Measurements from ENCODE around the gene SKAP2. TPM values are rescaled to one million over a fixed set of nuclear protein-coding genes. Genes with fewer than 3 reads are reported as not detected.
"Not testable (repeated sequence)": the region's sequence is repeated elsewhere in the genome, so short reads cannot be mapped to it uniquely, and the experiment has no call there.

SKAP2 gene
- total and polyA plus RNA-seq, 2 of the 4 experiments (the other 2 are of a cell fraction) = 5.7 to 7.4 TPM

DNA sequence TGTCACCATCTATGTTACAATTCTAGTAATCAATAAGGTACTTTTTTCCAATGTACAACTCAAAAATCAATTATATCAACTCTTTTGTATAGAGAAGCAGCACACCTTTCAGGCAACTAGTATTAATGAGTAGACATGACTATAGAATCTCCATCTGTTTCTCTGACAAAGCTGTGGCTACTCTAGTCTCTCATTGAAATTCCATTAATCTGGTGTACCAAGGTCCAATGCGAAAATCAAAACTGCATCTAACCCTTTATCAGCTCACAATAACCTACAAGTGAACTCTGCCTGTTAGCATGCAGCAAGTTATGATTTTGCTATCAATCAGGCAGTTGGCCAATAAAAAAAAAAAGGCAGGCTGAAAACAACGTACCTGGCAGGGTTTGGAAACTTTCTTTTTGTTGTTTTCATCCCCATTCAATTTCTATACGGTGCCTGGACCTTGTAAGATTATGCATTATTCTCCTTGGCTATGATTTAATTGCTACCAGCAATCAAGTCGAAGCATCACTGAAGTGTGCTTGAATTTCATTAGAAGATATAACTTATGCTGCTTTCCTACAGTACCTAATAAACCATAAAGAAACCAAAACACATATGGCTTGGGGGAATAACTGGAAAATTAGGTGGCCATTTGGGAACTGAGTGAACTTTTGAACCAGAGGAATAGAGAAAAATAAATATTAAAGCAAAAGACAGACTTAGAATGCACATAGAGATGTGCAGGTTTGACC is 23.2 kb downstream of the SKAP2 start:
- Histone ChIP-seq H3K18ac (ENCODE audit: low read depth, low read length) (no peak overlapping the region), H2AK9ac (replicated peaks; ENCODE audit: low read depth, low read length, poor library complexity) (no peak overlapping the region), H3K9ac (ENCODE audit: low read depth, low read length) (no peak overlapping the region), H3K4me1 (ENCODE audit: control insufficient read depth, insufficient read depth, low read length) (no peaks in the 10 kb centered on the region), H2BK20ac (ENCODE audit: low read depth, low read length) (no peak overlapping the region), H3K79me1 (ENCODE audit: low read depth in 1 of 2, low read length in 2 of 2) (no peaks in the 10 kb centered on the region), H2BK15ac (ENCODE audit: low read depth, low read length) (no peak overlapping the region), H3K27me3 (ENCODE audit: control insufficient read depth, insufficient read depth, low read length) (no peaks in the 10 kb centered on the region), H3K14ac (replicated peaks; ENCODE audit: low read depth, low read length) (no peak overlapping the region), H3K56ac (ENCODE audit: extremely low read depth, insufficient read depth, low read length) (no peak overlapping the region), H4K5ac (ENCODE audit: low read depth, low read length) (no peak overlapping the region), H3K36me3 (ENCODE audit: control insufficient read depth, insufficient read depth, low read length) (peaks cover 2% of the 10 kb centered on the region; the same call in 1 of the 2 replicates), H3K4me3 (ENCODE audit: insufficient read depth, low read depth, low read length) (no peak overlapping the region), H4K8ac (ENCODE audit: low read depth in 2 of 2, low read length in 2 of 2) (no peak overlapping the region), H4K20me1 (ENCODE audit: insufficient read depth, low read length) (no peaks in the 10 kb centered on the region), H2AK5ac (ENCODE audit: low read depth, low read length) (no peak overlapping the region), H2BK120ac (ENCODE audit: low read depth, low read length) (no peak overlapping the region), H4K91ac (ENCODE audit: insufficient read depth, low read depth, low read length) (no peak overlapping the region), H3K9me3 (ENCODE audit: control insufficient read depth, insufficient read depth, low read length) (0 out of 2 replicates have a peak, but pooled peaks cover 3% of the 10 kb centered on the region), H2AFZ (replicated peaks; ENCODE audit: low read length, poor library complexity) (no peak overlapping the region), H3K23ac (ENCODE audit: low read depth, low read length) (no peak overlapping the region), H3K27ac (ENCODE audit: insufficient read depth, low read length) (no peak overlapping the region), H3K4me2 (ENCODE audit: low read depth, low read length) (no peak overlapping the region), H3K9me1 (ENCODE audit: insufficient read depth, low read length) (no peaks in the 10 kb centered on the region), H3K4ac (ENCODE audit: low read depth, low read length) (no peak overlapping the region), H2BK5ac (ENCODE audit: low read depth, low read length, poor library complexity, severe bottlenecking) (no peak overlapping the region)
- POLR2A ChIA-PET (ENCODE audit: unreplicated experiment) = no interaction called here
- in situ Hi-C loops (cut with MboI; ENCODE audit: low sequenced_read_pairs) = no loop called here
- BruUV-seq (replicated peaks) = no TSS peak
- dilution Hi-C loops (cut with HindIII; ENCODE audit: low sequenced_read_pairs, unreplicated experiment) = no loop called here
- DNase-seq = no peak
- no peak for TF ChIP-seq RFX5 (IDR thresholded peaks at IDR 0.05; ENCODE audit: low read depth, low read length)
- no peak for TF ChIP-seq RAD21 (IDR thresholded peaks at IDR 0.05; ENCODE audit: low read length)
- no peak for TF ChIP-seq CHD1 (IDR thresholded peaks at IDR 0.05; ENCODE audit: low read depth, low read length)
- no peak for TF ChIP-seq CEBPB (IDR thresholded peaks at IDR 0.05; ENCODE audit: low read depth, low read length)
- TF ChIP-seq BHLHE40 (IDR thresholded peaks at IDR 0.05; ENCODE audit: low read depth, low read length) = no peak
- no peak for TF ChIP-seq MXI1 (IDR thresholded peaks at IDR 0.05; ENCODE audit: borderline replicate concordance, low read depth, low read length)
- 100% methylated on average over 1 of the region's 4 CpGs; no CpG with 5 or more reads in 1 of the 2 experiments for WGBS, 2 experiments (ENCODE audit: extremely low coverage in 2 of 2, insufficient read length in 1 of 2)
- CTCF ChIA-PET = no interaction called here
- intact Hi-C loops (cut with micrococcal nuclease) = no loop called here
- no peak for ATAC-seq (ENCODE audit: low read depth)

DNA sequence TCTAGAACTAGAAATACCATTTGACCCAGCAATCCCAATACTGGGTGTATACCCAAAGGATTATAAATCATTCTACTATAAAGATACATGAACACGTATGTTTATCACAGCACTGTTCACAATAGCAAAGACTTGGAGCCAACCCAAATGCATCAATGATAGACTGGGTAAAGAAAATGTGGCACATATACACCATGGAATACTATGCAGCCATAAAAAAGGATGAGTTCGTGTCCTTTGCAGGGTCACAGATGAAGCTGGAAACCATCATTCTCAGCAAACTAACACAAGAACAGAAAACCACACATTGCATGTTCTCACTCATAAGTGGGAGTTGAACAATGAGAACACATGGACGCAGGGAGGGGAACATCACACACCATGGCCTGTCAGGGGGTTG is 27.6 kb downstream of the SKAP2 start:
- H3K56ac ChIP-seq (ENCODE audit: extremely low read depth, insufficient read depth, low read length); H2AFZ ChIP-seq (replicated peaks; ENCODE audit: low read length, poor library complexity); DNase-seq; H4K5ac ChIP-seq (ENCODE audit: low read depth, low read length); H2BK5ac ChIP-seq (ENCODE audit: low read depth, low read length, poor library complexity, severe bottlenecking); H3K9me3 ChIP-seq (ENCODE audit: control insufficient read depth, insufficient read depth, low read length); H3K36me3 ChIP-seq (ENCODE audit: control insufficient read depth, insufficient read depth, low read length); H2AK9ac ChIP-seq (replicated peaks; ENCODE audit: low read depth, low read length, poor library complexity); in situ Hi-C loops (cut with MboI; ENCODE audit: low sequenced_read_pairs); H2AK5ac ChIP-seq (ENCODE audit: low read depth, low read length); H4K91ac ChIP-seq (ENCODE audit: insufficient read depth, low read depth, low read length); CTCF ChIA-PET; H4K8ac ChIP-seq (ENCODE audit: low read depth in 2 of 2, low read length in 2 of 2); H3K9me1 ChIP-seq (ENCODE audit: insufficient read depth, low read length); H3K4me3 ChIP-seq (ENCODE audit: insufficient read depth, low read depth, low read length); intact Hi-C loops (cut with micrococcal nuclease); H3K4me2 ChIP-seq (ENCODE audit: low read depth, low read length); H3K4me1 ChIP-seq (ENCODE audit: control insufficient read depth, insufficient read depth, low read length); H3K14ac ChIP-seq (replicated peaks; ENCODE audit: low read depth, low read length); H3K27me3 ChIP-seq (ENCODE audit: control insufficient read depth, insufficient read depth, low read length); ATAC-seq (ENCODE audit: low read depth); H3K27ac ChIP-seq (ENCODE audit: insufficient read depth, low read length); H2BK20ac ChIP-seq (ENCODE audit: low read depth, low read length); H4K20me1 ChIP-seq (ENCODE audit: insufficient read depth, low read length); BruUV-seq (replicated peaks); H3K23ac ChIP-seq (ENCODE audit: low read depth, low read length); H3K18ac ChIP-seq (ENCODE audit: low read depth, low read length); H2BK15ac ChIP-seq (ENCODE audit: low read depth, low read length); H2BK120ac ChIP-seq (ENCODE audit: low read depth, low read length); POLR2A ChIA-PET (ENCODE audit: unreplicated experiment); H3K9ac ChIP-seq (ENCODE audit: low read depth, low read length); dilution Hi-C loops (cut with HindIII; ENCODE audit: low sequenced_read_pairs, unreplicated experiment); H3K79me1 ChIP-seq (ENCODE audit: low read depth in 1 of 2, low read length in 2 of 2); H3K4ac ChIP-seq (ENCODE audit: low read depth, low read length): not testable (repeated sequence)
- WGBS, 2 experiments (ENCODE audit: extremely low coverage in 2 of 2, insufficient read length in 1 of 2) = no CpG with 5 or more reads among the region's 3 CpGs
